Keratinocyte (primary cell): Measurements from ENCODE around the gene ACTA2. TPM values are rescaled to one million over a fixed set of nuclear protein-coding genes. Genes with fewer than 3 reads are reported as not detected.
A peak's percentile ranks its signal among the peaks of the same experiment; 100 is the strongest.

Experiments
- DNase-seq: peaks from one replicate; pipeline ENCODE4 v3.0.0-alpha.2; 2011; ENCODE audit warnings: low read depth, missing footprints, low spot score
- FAIRE-seq: peaks from 2 replicates; lab custom pipeline; 2011; peaks lifted over from hg19 to GRCh38; lab: Jason Lieb, UNC
- H2AFZ ChIP-seq: 2 replicates; pipeline ENCODE4 v1.6.0; 2012; ENCODE audit warnings: low read length, control low read depth, inconsistent platforms; ENCODE audit not compliant: control insufficient read depth
- H3K27ac ChIP-seq: 2 replicates; pipeline ENCODE4 v1.5.1; 2011; ENCODE audit warnings: low read length; ENCODE audit not compliant: control insufficient read depth, insufficient read depth
- H3K27me3 ChIP-seq: 3 replicates; pipeline ENCODE4 v1.6.0; 2011; ENCODE audit warnings: low read length; ENCODE audit not compliant: control insufficient read depth, insufficient read depth; ENCODE audit errors: extremely low read depth
- H3K36me3 ChIP-seq, 2 experiments: 2 replicates in 1 of 2; 3 replicates in 1 of 2; pipeline ENCODE4 v1.5.1; 2011; ENCODE audit warnings: low read length in 2 of 2, mild to moderate bottlenecking in 1 of 2; ENCODE audit not compliant: control insufficient read depth in 2 of 2, insufficient read depth in 2 of 2; ENCODE audit errors: extremely low read depth in 1 of 2
- H3K4me1 ChIP-seq: 3 replicates; pipeline ENCODE4 v1.5.1; 2011; ENCODE audit warnings: low read length; ENCODE audit not compliant: control insufficient read depth, insufficient read depth; ENCODE audit errors: extremely low read depth
- H3K4me2 ChIP-seq: 3 replicates; pipeline ENCODE4 v1.6.0; 2011; ENCODE audit warnings: low read depth, low read length; ENCODE audit not compliant: control insufficient read depth, insufficient read depth; ENCODE audit errors: extremely low read depth
- H3K4me3 ChIP-seq, 3 experiments: fragments of 200-600 bp in 1 of 3; sonication (generic) in 1 of 3; 2 replicates in 2 of 3; 3 replicates in 1 of 3; pipeline ENCODE4 v1.5.1; 2011 to 2016; ENCODE audit warnings: low read length in 3 of 3, mild to moderate bottlenecking in 3 of 3, control low read depth in 2 of 3, inconsistent platforms in 1 of 3, low read depth in 1 of 3, mixed read lengths in 1 of 3, mixed run types in 1 of 3, moderate library complexity in 1 of 3; ENCODE audit not compliant: control insufficient read depth in 2 of 3, insufficient read depth in 2 of 3; ENCODE audit errors: extremely low read depth in 1 of 3
- H3K79me2 ChIP-seq: 2 replicates; pipeline ENCODE4 v1.6.0; 2012; ENCODE audit warnings: low read length; ENCODE audit not compliant: control insufficient read depth, insufficient read depth
- H3K9ac ChIP-seq: 3 replicates; pipeline ENCODE4 v1.6.0; 2011; ENCODE audit warnings: low read length; ENCODE audit not compliant: control insufficient read depth, insufficient read depth; ENCODE audit errors: extremely low read depth
- H3K9me1 ChIP-seq: 3 replicates; pipeline ENCODE4 v1.6.0; 2011; ENCODE audit warnings: low read length; ENCODE audit not compliant: control insufficient read depth, insufficient read depth; ENCODE audit errors: extremely low read depth
- H3K9me3 ChIP-seq: 2 replicates; pipeline ENCODE4 v1.5.1; 2012; ENCODE audit warnings: low read depth, low read length; ENCODE audit not compliant: control insufficient read depth
- H4K20me1 ChIP-seq: 3 replicates; pipeline ENCODE4 v1.6.0; 2011; ENCODE audit warnings: low read length; ENCODE audit not compliant: control insufficient read depth, insufficient read depth; ENCODE audit errors: extremely low read depth
- CTCF ChIP-seq, 3 experiments: IDR thresholded peaks in 1 of 3; conservative IDR thresholded peaks in 1 of 3; optimal IDR thresholded peaks in 1 of 3; 2 replicates in 2 of 3; 3 replicates in 1 of 3; pipeline versions ENCODE3 to v1.5.1; 2011; ENCODE audit warnings: low read length in 3 of 3, mild to moderate bottlenecking in 3 of 3, moderate library complexity in 2 of 3, control low read depth in 1 of 3, inconsistent platforms in 1 of 3; ENCODE audit not compliant: insufficient read depth in 2 of 3; ENCODE audit errors: extremely low read depth in 1 of 3
- EZH2 ChIP-seq: IDR thresholded peaks from one replicate; pipeline ENCODE4 v1.6.1; 2012; ENCODE audit warnings: inconsistent platforms, mild to moderate bottlenecking, low read length, moderate library complexity
- dilution Hi-C: fragments of 300-500 bp; cut with MboI; formaldehyde crosslinking; loops from one replicate; pipeline ENCODE4 v1.7.0; 2020; ENCODE audit warnings: low sequenced_read_pairs; ENCODE audit not compliant: extremely low pct_ligation_motif_present
- polyA plus RNA-seq, 5 experiments: library from polyadenylated mRNA; depleted of rRNA in 3 of 5; stranded (reverse) in 3 of 5; stranded (forward) in 1 of 5; unstranded in 1 of 5; fragments of >200 nt; gene quantifications; 1 replicate in 1 of 5; 2 replicates in 3 of 5; 3 replicates in 1 of 5; pipeline versions ENCODE4 v1.2.1 to v1.2.3, GENCODE V29; 2011 to 2012; ENCODE audit warnings: missing spikeins in 2 of 5, low read depth in 1 of 5, low replicate concordance in 1 of 5

The ACTA2 gene
- polyA plus RNA-seq, 1 donor (not counting 4 experiments of a cell fraction or from before 2014, with no cell fraction given): 3.7 TPM

- DNase-seq: no peak
- Histone ChIP-seq H3K27ac (no peak overlapping the region), H3K79me2 (no peaks in the 10 kb centered on the region), H3K9me1 (no peaks in the 10 kb centered on the region), H4K20me1 (no peaks in the 10 kb centered on the region), H2AFZ (no peak overlapping the region), H3K4me1 (peaks cover 4% of the 10 kb centered on the region), H3K4me2 (no peak overlapping the region), H3K4me3 (no peak overlapping the region), H3K9ac (no peak overlapping the region), H3K27me3 (no peaks in the 10 kb centered on the region), H3K9me3 (no peaks in the 10 kb centered on the region), H3K36me3 (peaks cover 0 to 10% of the 10 kb centered on the region in 2 experiments)
- FAIRE-seq: peak; percentile 9
- dilution Hi-C loops: no loop called here
- TF ChIP-seq CTCF (optimal IDR thresholded peaks at IDR 0.05 in 1 of 3, IDR thresholded peaks at IDR 0.05 in 1 of 3, conservative IDR thresholded peaks at IDR 0.05 in 1 of 3; ENCODE audit: extremely low read depth in 1 of 3, insufficient read depth in 2 of 3, low read length in 3 of 3): no peak
- no peak for TF ChIP-seq EZH2
Observed at GRCh38 chr10:88901206-88901983, 51.2 kb downstream of the ACTA2 start.

GRCh38 chr10:88899886-88900285 is 52.7 kb downstream of the ACTA2 start:
- H3K79me2 ChIP-seq: no peaks in the 10 kb centered on the region
- H4K20me1 ChIP-seq: no peaks in the 10 kb centered on the region
- no peak overlapping the region for H2AFZ ChIP-seq
- DNase-seq: no peak
- peaks cover 0 to 10% of the 10 kb centered on the region in 2 experiments for H3K36me3 ChIP-seq
- H3K9ac ChIP-seq: no peak overlapping the region
- no peak for TF ChIP-seq EZH2
- no peak for TF ChIP-seq CTCF (optimal IDR thresholded peaks at IDR 0.05 in 1 of 3, IDR thresholded peaks at IDR 0.05 in 1 of 3, conservative IDR thresholded peaks at IDR 0.05 in 1 of 3; ENCODE audit: extremely low read depth in 1 of 3, insufficient read depth in 2 of 3, low read length in 3 of 3)
- H3K4me1 ChIP-seq: peaks cover 4% of the 10 kb centered on the region
- no peak overlapping the region for H3K4me2 ChIP-seq
- FAIRE-seq: no peak
- no peaks in the 10 kb centered on the region for H3K27me3 ChIP-seq
- no peak overlapping the region for H3K4me3 ChIP-seq
- H3K9me3 ChIP-seq: no peaks in the 10 kb centered on the region
- no peak overlapping the region for H3K27ac ChIP-seq
- dilution Hi-C loops: no loop called here
- no peaks in the 10 kb centered on the region for H3K9me1 ChIP-seq
